HS-5 (cell line): Measurements from ENCODE around the gene ANKRD10.

ENCODE experiments used
- DNase-seq: peaks from one replicate; pipeline ENCODE4 v3.0.0-alpha.2; 2012; ENCODE audit warnings: low read depth

The ANKRD10 gene

GRCh38 chr13:110914331-110915056, 375 bp downstream of the ANKRD10 start:
- DNase-seq = no peak

- DNase-seq = no peak
These were observed 863 bp downstream of the ANKRD10 start for GRCh38 chr13:110914081-110914330.

GRCh38 chr13:110913322-110914080, 1.4 kb downstream of the ANKRD10 start:
- DNase-seq = no peak

GRCh38 chr13:110912651-110913051, 2.2 kb downstream of the ANKRD10 start:
- peak; percentile 3 for DNase-seq

- no peak for DNase-seq
These were observed 3.0 kb downstream of the ANKRD10 start for GRCh38 chr13:110911880-110912279.

GRCh38 chr13:110910013-110910890, 4.6 kb downstream of the ANKRD10 start:
- no peak for DNase-seq

GRCh38 chr13:110907951-110908898, 6.6 kb downstream of the ANKRD10 start:
- no peak for DNase-seq

- no peak for DNase-seq
These were observed 7.6 kb downstream of the ANKRD10 start for GRCh38 chr13:110907301-110907700.

- DNase-seq = no peak
These were observed 10.1 kb downstream of the ANKRD10 start for GRCh38 chr13:110904748-110905147.

GRCh38 chr13:110902370-110902769, 12.5 kb downstream of the ANKRD10 start:
- no peak for DNase-seq

- DNase-seq = no peak
These were observed 17.3 kb downstream of the ANKRD10 start for GRCh38 chr13:110897521-110897920.

- DNase-seq = no peak
These were observed 17.9 kb downstream of the ANKRD10 start for GRCh38 chr13:110897014-110897413.

GRCh38 chr13:110894086-110894485, 20.8 kb downstream of the ANKRD10 start:
- DNase-seq = no peak

- DNase-seq = no peak
These were observed 21.3 kb downstream of the ANKRD10 start for GRCh38 chr13:110893571-110893970.

GRCh38 chr13:110890279-110891165, 24.3 kb downstream of the ANKRD10 start:
- DNase-seq = no peak

GRCh38 chr13:110888390-110888789, 26.5 kb downstream of the ANKRD10 start:
- DNase-seq = no peak

GRCh38 chr13:110887597-110888333, 27.1 kb downstream of the ANKRD10 start:
- no peak for DNase-seq

GRCh38 chr13:110886870-110887596, 27.8 kb downstream of the ANKRD10 start:
- DNase-seq = no peak
